PC-3 (cell line): ENCODE data around the gene UNC5C.

Experiments
- CTCF ChIP-seq: fragments of 300-600 bp; sonication (generic); conservative IDR thresholded peaks from 2 replicates; pipeline ENCODE4 v1.5.1; 2017; ENCODE audit warnings: antibody characterized with exemption, low read depth, mild to moderate bottlenecking, low read length
- EZH2 ChIP-seq: fragments of 300-600 bp; sonication (generic); IDR thresholded peaks from one replicate; pipeline ENCODE4 v1.6.1; 2017; ENCODE audit warnings: antibody characterized with exemption, mild to moderate bottlenecking, low read length; ENCODE audit not compliant: unreplicated experiment

GRCh38 chr4:95264843-95265242 lies 283.9 kb downstream of the UNC5C start:
- no peak for TF ChIP-seq EZH2
- no peak for TF ChIP-seq CTCF
